IPS-20b (cell line): ENCODE data around the gene SLC8A1.

Experiments used
- H3K27ac ChIP-seq: one replicate; pipeline ENCODE4 v1.5.1; 2013; ENCODE audit warnings: low read length
- H3K27me3 ChIP-seq: 2 replicates; pipeline ENCODE4 v1.6.1; 2013; ENCODE audit warnings: mild to moderate bottlenecking, low read length, inconsistent platforms; ENCODE audit not compliant: insufficient read depth
- H3K36me3 ChIP-seq: 2 replicates; pipeline ENCODE4 v1.6.1; 2013; ENCODE audit warnings: low read depth, mild to moderate bottlenecking, inconsistent platforms, low read length, moderate library complexity; ENCODE audit not compliant: insufficient read depth
- H3K4me1 ChIP-seq: 2 replicates; pipeline ENCODE4 v1.6.1; 2013; ENCODE audit warnings: mild to moderate bottlenecking, control low read depth, inconsistent platforms, low read length, moderate library complexity; ENCODE audit not compliant: insufficient read depth
- H3K4me3 ChIP-seq: 2 replicates; pipeline ENCODE4 v1.5.1; 2013; ENCODE audit warnings: mild to moderate bottlenecking, low read length, inconsistent platforms
- H3K9ac ChIP-seq: 2 replicates; pipeline ENCODE4 v1.6.1; 2013; ENCODE audit warnings: low read depth, mild to moderate bottlenecking, inconsistent platforms, low read length, moderate library complexity
- H3K9me3 ChIP-seq: 2 replicates; pipeline ENCODE4 v1.6.1; 2013; ENCODE audit warnings: mild to moderate bottlenecking, low read depth, low read length, inconsistent platforms; ENCODE audit not compliant: insufficient read depth

The SLC8A1 gene

GRCh38 chr2:40169430-40169829, 282.5 kb downstream of the SLC8A1 start:
- H3K9me3 ChIP-seq: no peaks in the 10 kb centered on the region
- H3K9ac ChIP-seq: no peak overlapping the region
- no peak overlapping the region for H3K4me3 ChIP-seq
- peaks cover 3% of the 10 kb centered on the region; the same call in 1 of the 2 replicates for H3K4me1 ChIP-seq
- no peaks in the 10 kb centered on the region for H3K36me3 ChIP-seq
- no peak overlapping the region for H3K27ac ChIP-seq
- no peaks in the 10 kb centered on the region for H3K27me3 ChIP-seq

- Histone ChIP-seq H3K9me3 (no peaks in the 10 kb centered on the region), H3K4me1 (peaks cover 3% of the 10 kb centered on the region; the same call in 1 of the 2 replicates), H3K4me3 (no peak overlapping the region), H3K27ac (no peak overlapping the region), H3K9ac (no peak overlapping the region), H3K36me3 (no peaks in the 10 kb centered on the region), H3K27me3 (no peaks in the 10 kb centered on the region)
Measured at GRCh38 chr2:40168546-40168945, 283.3 kb downstream of the SLC8A1 start.

- Histone ChIP-seq H3K9me3 (no peaks in the 10 kb centered on the region), H3K9ac (no peak overlapping the region), H3K4me3 (no peak overlapping the region), H3K27ac (no peak overlapping the region), H3K27me3 (no peaks in the 10 kb centered on the region), H3K36me3 (no peaks in the 10 kb centered on the region), H3K4me1 (peaks cover 3% of the 10 kb centered on the region; the same call in 1 of the 2 replicates)
Measured at GRCh38 chr2:40168032-40168431, 283.9 kb downstream of the SLC8A1 start.

- H3K9me3 ChIP-seq: no peaks in the 10 kb centered on the region
- no peaks in the 10 kb centered on the region for H3K27me3 ChIP-seq
- no peaks in the 10 kb centered on the region for H3K36me3 ChIP-seq
- H3K4me1 ChIP-seq: peaks cover 3% of the 10 kb centered on the region; the same call in 1 of the 2 replicates
- H3K9ac ChIP-seq: no peak overlapping the region
- H3K4me3 ChIP-seq: no peak overlapping the region
- no peak overlapping the region for H3K27ac ChIP-seq
Measured at GRCh38 chr2:40166006-40166405, 285.9 kb downstream of the SLC8A1 start.

GRCh38 chr2:40165509-40165844, 286.4 kb downstream of the SLC8A1 start:
- no peaks in the 10 kb centered on the region for H3K36me3 ChIP-seq
- no peak overlapping the region for H3K4me3 ChIP-seq
- H3K27me3 ChIP-seq: no peaks in the 10 kb centered on the region
- H3K9me3 ChIP-seq: no peaks in the 10 kb centered on the region
- no peak overlapping the region for H3K9ac ChIP-seq
- peaks cover 3% of the 10 kb centered on the region; the same call in 1 of the 2 replicates for H3K4me1 ChIP-seq
- H3K27ac ChIP-seq: no peak overlapping the region

- Histone ChIP-seq H3K9me3 (no peaks in the 10 kb centered on the region), H3K27me3 (no peaks in the 10 kb centered on the region), H3K27ac (no peak overlapping the region), H3K4me1 (peaks cover 3% of the 10 kb centered on the region; the same call in 1 of the 2 replicates), H3K9ac (no peak overlapping the region), H3K36me3 (no peaks in the 10 kb centered on the region), H3K4me3 (no peak overlapping the region)
Measured at GRCh38 chr2:40164736-40165508, 287.0 kb downstream of the SLC8A1 start.

- Histone ChIP-seq H3K4me1 (peaks cover 3% of the 10 kb centered on the region; the same call in 1 of the 2 replicates), H3K36me3 (no peaks in the 10 kb centered on the region), H3K9ac (no peak overlapping the region), H3K27ac (no peak overlapping the region), H3K9me3 (no peaks in the 10 kb centered on the region), H3K27me3 (no peaks in the 10 kb centered on the region), H3K4me3 (no peak overlapping the region)
Measured at GRCh38 chr2:40161986-40162385, 289.9 kb downstream of the SLC8A1 start.

- H3K36me3 ChIP-seq: no peaks in the 10 kb centered on the region
- H3K9ac ChIP-seq: no peak overlapping the region
- H3K27ac ChIP-seq: no peak overlapping the region
- H3K4me1 ChIP-seq: no peaks in the 10 kb centered on the region; the same call in 1 of the 2 replicates
- no peaks in the 10 kb centered on the region for H3K27me3 ChIP-seq
- H3K9me3 ChIP-seq: no peaks in the 10 kb centered on the region
- H3K4me3 ChIP-seq: no peak overlapping the region
Measured at GRCh38 chr2:40160751-40161218, 291.1 kb downstream of the SLC8A1 start.

- H3K9ac ChIP-seq: no peak overlapping the region
- no peak overlapping the region for H3K27ac ChIP-seq
- H3K4me3 ChIP-seq: no peak overlapping the region
- no peaks in the 10 kb centered on the region for H3K36me3 ChIP-seq
- no peaks in the 10 kb centered on the region for H3K9me3 ChIP-seq
- H3K4me1 ChIP-seq: no peaks in the 10 kb centered on the region
- no peaks in the 10 kb centered on the region for H3K27me3 ChIP-seq
Measured at GRCh38 chr2:40159333-40159732, 292.6 kb downstream of the SLC8A1 start.

- Histone ChIP-seq H3K4me1 (no peaks in the 10 kb centered on the region), H3K9me3 (no peaks in the 10 kb centered on the region), H3K36me3 (no peaks in the 10 kb centered on the region), H3K9ac (no peak overlapping the region), H3K27me3 (no peaks in the 10 kb centered on the region), H3K27ac (no peak overlapping the region), H3K4me3 (no peak overlapping the region)
Measured at GRCh38 chr2:40158781-40159180, 293.1 kb downstream of the SLC8A1 start.

GRCh38 chr2:40155728-40156127, 296.2 kb downstream of the SLC8A1 start:
- Histone ChIP-seq H3K27ac (no peak overlapping the region), H3K4me1 (no peaks in the 10 kb centered on the region; the same call in 1 of the 2 replicates), H3K4me3 (no peak overlapping the region), H3K9ac (no peak overlapping the region), H3K27me3 (no peaks in the 10 kb centered on the region), H3K9me3 (no peaks in the 10 kb centered on the region), H3K36me3 (no peaks in the 10 kb centered on the region)

GRCh38 chr2:40150266-40150665, 301.6 kb downstream of the SLC8A1 start:
- Histone ChIP-seq H3K4me3 (no peak overlapping the region), H3K27me3 (no peaks in the 10 kb centered on the region), H3K9ac (no peak overlapping the region), H3K4me1 (peaks cover 21% of the 10 kb centered on the region), H3K9me3 (no peaks in the 10 kb centered on the region), H3K36me3 (no peaks in the 10 kb centered on the region), H3K27ac (no peak overlapping the region)
